ENCODE measurements around the gene C16orf74.

The C16orf74 gene

DNA sequence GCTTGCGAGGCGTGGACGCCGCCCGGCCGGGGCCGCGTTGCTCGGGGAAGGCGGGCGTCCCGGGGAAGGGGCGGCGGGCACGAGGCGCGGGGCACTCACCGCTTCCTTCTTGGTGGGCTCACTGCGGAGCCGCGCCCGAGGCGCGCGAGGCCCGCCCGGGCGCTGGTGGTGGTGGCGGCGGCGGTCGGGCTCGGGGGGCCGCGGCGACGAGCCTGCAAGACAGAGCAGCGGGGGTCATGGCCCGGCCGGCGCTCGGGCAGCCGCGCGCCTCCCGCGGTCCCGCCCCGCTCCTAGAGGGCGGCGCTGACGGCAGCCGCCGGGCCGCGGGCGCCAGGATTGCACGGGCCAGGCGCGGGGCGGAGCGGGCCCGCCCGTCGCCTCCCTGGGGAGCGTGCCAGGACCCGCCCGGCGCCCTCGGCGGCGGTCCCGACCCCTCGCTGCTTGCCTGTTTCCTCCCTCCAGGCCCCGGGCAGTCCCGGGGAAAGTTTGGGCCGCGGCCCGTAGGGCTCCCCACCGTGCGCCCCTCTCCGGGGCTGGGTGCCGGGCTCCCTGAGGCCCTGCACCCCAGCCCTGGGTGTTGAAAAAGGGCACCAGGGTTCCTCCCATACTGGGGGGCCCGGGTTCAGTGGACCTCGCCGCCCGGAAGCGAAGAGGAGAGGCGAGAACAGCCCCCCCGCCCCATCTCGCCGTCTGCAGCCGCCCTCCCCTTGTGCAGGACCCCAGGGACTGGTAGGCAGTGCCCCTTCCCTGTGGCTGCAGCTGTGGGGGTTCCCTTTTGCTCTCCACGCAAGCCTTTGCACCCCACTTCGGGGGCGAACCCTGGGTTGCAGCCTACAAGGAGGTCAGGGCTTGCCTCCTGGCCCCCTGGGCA lies at the start of gene C16orf74:
Gene C16orf74 (minus strand): TSS at position 270 of the 871 bp plus-strand sequence. CDS start 15,879 bp downstream, outside the sequence.
- peak within 1 kb of the TSS; percentile 61 for H3K4me3 ChIP-seq (replicated peaks; ENCODE audit: low read depth, low read length)
- TF ChIP-seq, protein P1, sequence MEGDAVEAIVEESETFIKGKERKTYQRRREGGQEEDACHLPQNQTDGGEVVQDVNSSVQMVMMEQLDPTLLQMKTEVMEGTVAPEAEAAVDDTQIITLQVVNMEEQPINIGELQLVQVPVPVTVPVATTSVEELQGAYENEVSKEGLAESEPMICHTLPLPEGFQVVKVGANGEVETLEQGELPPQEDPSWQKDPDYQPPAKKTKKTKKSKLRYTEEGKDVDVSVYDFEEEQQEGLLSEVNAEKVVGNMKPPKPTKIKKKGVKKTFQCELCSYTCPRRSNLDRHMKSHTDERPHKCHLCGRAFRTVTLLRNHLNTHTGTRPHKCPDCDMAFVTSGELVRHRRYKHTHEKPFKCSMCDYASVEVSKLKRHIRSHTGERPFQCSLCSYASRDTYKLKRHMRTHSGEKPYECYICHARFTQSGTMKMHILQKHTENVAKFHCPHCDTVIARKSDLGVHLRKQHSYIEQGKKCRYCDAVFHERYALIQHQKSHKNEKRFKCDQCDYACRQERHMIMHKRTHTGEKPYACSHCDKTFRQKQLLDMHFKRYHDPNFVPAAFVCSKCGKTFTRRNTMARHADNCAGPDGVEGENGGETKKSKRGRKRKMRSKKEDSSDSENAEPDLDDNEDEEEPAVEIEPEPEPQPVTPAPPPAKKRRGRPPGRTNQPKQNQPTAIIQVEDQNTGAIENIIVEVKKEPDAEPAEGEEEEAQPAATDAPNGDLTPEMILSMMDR (IDR thresholded peaks at IDR 0.05; ENCODE audit: low read length, missing control alignments) = no peak
- peak; percentile 52 for DNase-seq (ENCODE audit: low read depth)

GRCh38 chr16:85800321-85800669 lies 49.4 kb upstream of the C16orf74 start:
- TF ChIP-seq, protein P1 (IDR thresholded peaks at IDR 0.05; ENCODE audit: low read length, missing control alignments) = no peak
- DNase-seq (ENCODE audit: low read depth) = peak; percentile 6
- peak overlapping the region; percentile 92 for H3K4me3 ChIP-seq (replicated peaks; ENCODE audit: low read depth, low read length)

- DNase-seq (ENCODE audit: low read depth) = peak; percentile 94
- peak within 1 kb of the TSS; percentile 92 for H3K4me3 ChIP-seq (replicated peaks; ENCODE audit: low read depth, low read length)
- TF ChIP-seq, protein P1 (IDR thresholded peaks at IDR 0.05; ENCODE audit: low read length, missing control alignments) = no peak
Measured at GRCh38 chr16:85799497-85800320, 48.8 kb upstream of the C16orf74 start, which contains the start of the genes COX4I1 and EMC8. Gene COX4I1, plus strand, starts transcription at chr16:85799695. Its CDS starts 1,511 bp downstream, at chr16:85801206. Gene EMC8, minus strand, starts transcription at chr16:85799544. Its CDS starts 249 bp downstream, at chr16:85799295.

DNA sequence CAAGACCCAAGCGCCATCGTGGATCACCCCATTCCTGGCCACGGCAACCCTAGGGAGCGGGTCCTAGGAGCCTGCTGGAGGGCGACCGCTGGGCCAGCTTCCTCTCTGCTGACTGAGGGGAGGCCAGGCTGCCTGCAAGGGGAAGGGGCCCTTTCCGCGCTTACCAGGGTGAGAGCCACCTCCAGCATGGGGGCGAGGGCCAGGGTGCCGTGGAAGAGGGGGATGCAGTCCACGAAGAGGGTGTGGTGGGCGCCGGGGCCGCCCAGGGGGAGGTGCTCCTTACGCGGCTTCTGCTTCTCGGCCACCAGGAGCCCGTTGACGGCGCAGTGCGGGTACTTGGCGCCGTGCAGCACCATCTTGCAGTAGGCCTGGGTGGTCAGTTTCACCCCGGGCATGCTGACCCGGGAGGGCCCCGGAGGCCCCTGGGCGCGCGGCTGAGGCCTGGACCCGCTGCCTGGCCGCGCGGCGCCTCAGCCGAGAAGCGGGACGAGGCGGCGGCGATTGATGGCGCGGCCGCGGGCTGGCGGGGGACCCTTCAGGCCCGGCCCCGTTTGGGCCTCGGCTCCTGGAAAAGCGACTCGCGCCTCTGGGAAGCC lies 48.1 kb upstream of the C16orf74 start:
- DNase-seq (ENCODE audit: low read depth) = peak; percentile 28
- H3K4me3 ChIP-seq (replicated peaks; ENCODE audit: low read depth, low read length) = peak overlapping the region; percentile 92
- TF ChIP-seq, protein P1 (IDR thresholded peaks at IDR 0.05; ENCODE audit: low read length, missing control alignments) = no peak

DNA sequence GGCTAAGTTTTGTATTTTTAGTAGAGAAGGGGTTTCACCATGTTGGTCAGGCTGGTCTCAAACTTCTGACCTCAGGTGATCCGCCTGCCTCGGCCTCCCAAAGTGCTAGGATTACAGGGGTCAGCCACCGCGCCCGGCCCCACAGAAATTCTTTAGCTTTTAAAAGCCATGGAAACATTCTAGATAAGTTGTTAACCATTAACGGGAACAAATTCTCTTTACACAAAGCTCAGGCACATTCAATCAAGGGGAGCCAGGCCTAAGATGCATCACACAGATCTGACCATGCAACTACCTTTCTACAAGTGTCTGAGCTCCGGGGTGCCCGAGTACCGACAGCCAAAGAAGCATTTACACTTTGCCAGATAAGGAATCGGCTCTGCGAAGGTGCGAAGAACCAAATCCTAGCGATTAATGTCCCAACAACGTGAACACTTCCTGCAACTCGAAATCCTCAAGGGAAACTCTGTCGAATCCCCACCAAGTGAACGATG lies 47.4 kb upstream of the C16orf74 start:
- TF ChIP-seq, protein P1 (IDR thresholded peaks at IDR 0.05; ENCODE audit: low read length, missing control alignments) = no peak
- DNase-seq (ENCODE audit: low read depth) = peak; percentile 8
- peak overlapping the region; percentile 92 for H3K4me3 ChIP-seq (replicated peaks; ENCODE audit: low read depth, low read length)

DNA sequence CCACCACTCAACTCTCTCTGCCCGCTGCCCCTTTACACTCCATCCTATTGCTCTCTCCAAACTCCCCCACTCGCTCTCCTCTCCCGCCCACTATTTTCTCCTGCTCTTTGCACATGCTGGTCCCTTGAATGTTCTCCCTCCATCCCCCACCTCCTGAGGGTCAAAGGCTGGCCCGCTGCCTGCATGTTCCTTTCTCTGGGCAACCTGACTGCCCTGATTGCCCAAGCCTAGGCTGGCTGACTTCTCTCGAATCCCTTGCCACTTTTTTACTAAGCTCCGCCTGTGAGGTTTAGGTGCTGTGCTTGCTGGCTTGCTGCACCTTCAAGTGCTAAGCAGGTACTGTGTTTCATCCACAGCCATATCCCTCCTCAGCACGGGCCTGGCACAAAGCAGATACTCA lies 45.7 kb upstream of the C16orf74 start:
- H3K4me3 ChIP-seq (replicated peaks; ENCODE audit: low read depth, low read length) = no peak overlapping the region
- DNase-seq (ENCODE audit: low read depth) = no peak
- TF ChIP-seq, protein P1 (IDR thresholded peaks at IDR 0.05; ENCODE audit: low read length, missing control alignments) = no peak
